LNCaP clone FGC (cell line): ENCODE data around the gene ZNF215.

ENCODE experiments used
- DNase-seq: peaks from one replicate; pipeline ENCODE4 v3.0.0-alpha.2; 2011; ENCODE audit warnings: low read depth
- H3K4me3 ChIP-seq: 2 replicates; pipeline ENCODE4 v1.5.1; 2011; ENCODE audit warnings: mild to moderate bottlenecking, low read depth, low read length, control low read depth
- TF ChIP-seq, protein P1 (sequence below): IDR thresholded peaks from 2 replicates; pipeline ENCODE4 v1.5.1; 2012; ENCODE audit warnings: mild to moderate bottlenecking; ENCODE audit not compliant: control insufficient read depth, insufficient read depth; ENCODE audit errors: extremely low read depth

Gene ZNF215

DNA sequence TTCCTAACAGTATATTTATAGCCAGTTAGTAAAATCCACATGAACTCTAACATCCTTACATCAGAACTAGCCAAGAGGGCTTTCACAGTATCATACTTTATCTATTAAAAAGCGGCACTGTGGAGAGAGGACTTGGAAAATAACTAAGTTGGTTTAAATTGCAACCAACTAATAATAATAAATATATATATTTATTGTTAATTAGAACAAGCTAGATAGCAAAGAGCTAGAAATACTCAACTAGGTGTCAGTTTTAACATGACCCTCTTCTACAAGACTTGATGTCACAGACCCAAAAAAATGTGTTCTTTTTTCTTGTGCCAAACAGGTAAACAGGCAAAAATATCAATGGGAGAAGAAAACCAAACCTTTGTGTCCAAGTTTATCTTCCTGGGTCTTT, 5.5 kb upstream of the ZNF215 start, which contains the start of gene OR2D3:
Gene OR2D3, plus strand, starts transcription at position 301 of the 400 bp plus-strand sequence. Its CDS starts 0 bp downstream, at position 301.
- no peak within 1 kb of the TSS for H3K4me3 ChIP-seq
- TF ChIP-seq, protein P1, sequence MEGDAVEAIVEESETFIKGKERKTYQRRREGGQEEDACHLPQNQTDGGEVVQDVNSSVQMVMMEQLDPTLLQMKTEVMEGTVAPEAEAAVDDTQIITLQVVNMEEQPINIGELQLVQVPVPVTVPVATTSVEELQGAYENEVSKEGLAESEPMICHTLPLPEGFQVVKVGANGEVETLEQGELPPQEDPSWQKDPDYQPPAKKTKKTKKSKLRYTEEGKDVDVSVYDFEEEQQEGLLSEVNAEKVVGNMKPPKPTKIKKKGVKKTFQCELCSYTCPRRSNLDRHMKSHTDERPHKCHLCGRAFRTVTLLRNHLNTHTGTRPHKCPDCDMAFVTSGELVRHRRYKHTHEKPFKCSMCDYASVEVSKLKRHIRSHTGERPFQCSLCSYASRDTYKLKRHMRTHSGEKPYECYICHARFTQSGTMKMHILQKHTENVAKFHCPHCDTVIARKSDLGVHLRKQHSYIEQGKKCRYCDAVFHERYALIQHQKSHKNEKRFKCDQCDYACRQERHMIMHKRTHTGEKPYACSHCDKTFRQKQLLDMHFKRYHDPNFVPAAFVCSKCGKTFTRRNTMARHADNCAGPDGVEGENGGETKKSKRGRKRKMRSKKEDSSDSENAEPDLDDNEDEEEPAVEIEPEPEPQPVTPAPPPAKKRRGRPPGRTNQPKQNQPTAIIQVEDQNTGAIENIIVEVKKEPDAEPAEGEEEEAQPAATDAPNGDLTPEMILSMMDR: no peak
- DNase-seq: no peak

DNA sequence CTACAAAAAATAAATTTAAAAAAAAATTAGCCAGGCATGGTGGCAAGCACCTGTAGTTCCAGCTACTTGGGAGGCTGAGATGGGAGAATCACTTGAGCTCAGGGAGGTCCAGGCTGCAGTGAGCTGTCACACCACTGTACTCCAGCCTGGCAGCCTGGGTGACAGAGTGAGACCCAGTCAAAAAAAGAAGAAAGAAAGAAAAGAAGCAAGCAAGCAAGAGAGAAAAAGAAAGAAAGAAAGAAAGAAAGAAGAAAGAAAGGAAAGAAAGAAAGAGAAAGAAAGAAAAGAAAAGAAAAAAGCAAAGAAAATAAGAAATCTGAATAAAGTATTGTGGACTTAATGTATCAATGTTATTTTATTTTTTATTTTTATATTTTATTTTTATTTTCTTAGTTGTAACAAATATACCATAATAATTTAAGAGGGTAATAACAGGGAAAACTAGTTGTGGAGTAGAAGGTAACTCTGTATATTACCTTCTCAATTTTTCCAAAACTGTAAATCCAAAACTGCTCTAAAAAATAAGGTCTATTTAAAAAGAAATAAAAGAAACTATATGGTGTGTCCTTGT, 1.1 kb upstream of the ZNF215 start:
- H3K4me3 ChIP-seq: no peak overlapping the region
- no peak for DNase-seq
- TF ChIP-seq, protein P1: no peak

DNA sequence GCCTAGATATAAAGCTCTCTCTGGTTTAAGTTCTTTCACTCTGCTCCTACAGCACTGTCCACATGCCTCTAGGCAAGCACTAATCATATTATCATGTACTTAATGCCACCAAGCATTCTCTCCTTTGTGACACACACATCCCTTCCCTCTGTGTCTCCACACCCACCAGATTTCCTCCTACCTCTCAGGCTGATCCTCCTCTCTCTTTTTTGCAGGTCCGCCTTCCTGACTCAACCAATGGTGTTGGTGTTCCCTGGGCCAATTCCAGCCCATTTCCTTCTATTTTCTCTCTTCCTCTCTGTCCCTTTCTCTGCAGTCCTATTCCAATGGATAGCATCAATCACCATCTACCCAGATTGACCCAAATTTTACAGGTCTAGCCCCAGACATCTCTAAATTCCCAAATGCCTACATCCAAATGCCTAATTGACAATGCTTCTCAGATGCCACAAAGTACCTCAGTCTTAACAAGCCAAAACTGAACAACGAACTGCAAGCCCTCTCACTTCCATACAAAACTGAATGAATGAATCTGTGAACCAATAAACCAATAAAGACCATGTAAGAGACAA, 504 bp upstream of the ZNF215 start:
- peak overlapping the region; percentile 68 for H3K4me3 ChIP-seq
- TF ChIP-seq, protein P1: no peak
- no peak for DNase-seq

DNA sequence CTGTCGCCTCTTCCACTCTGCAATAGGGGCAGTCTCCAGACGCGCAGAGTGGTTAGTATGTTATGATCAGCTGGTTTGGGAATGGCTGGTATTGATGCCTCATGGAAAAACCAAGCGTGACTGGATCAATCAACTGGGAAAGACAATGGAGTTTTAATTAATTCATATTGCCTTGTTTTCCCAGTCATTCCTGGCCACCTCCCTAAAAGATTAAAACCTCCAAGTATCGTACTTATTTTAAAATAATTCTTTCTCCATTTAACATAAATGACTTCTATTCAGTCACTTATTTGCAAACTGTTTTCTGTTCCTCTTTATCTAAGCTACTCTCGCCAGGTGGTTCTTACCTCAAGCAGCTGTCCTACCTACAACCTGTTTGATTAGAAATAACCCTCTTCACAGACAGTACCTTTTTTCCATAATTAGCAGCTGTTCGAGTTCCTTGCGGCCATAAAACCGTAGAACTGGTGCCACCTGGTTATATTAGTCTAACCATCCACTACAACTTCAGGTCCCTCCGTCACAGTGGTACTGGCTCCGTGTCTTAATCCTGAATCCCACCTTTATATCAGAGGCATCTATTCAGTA, 898 bp downstream of the ZNF215 start:
- TF ChIP-seq, protein P1: no peak
- no peak for DNase-seq
- H3K4me3 ChIP-seq: peak overlapping the region; percentile 68

DNA sequence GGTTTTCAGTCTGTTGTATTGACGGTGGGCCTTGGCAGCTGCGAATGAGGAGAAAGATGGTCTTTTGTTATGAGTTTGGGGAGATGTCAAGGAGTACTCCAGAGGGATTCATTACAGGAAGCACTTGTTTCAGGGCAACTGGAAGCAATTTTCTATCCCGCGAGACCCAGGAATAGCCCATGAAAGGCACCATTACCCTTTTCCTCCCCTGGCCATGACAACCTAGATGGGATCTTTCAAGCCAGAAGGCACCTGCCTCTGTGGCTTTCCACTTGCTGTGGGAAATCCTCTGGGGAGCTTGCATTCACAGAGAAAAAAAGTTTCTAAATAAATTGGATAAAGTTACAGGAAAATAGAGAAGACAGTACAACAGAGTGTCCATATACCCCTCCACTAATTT, 2.7 kb downstream of the ZNF215 start:
- H3K4me3 ChIP-seq: no peak overlapping the region
- TF ChIP-seq, protein P1: no peak
- no peak for DNase-seq

DNA sequence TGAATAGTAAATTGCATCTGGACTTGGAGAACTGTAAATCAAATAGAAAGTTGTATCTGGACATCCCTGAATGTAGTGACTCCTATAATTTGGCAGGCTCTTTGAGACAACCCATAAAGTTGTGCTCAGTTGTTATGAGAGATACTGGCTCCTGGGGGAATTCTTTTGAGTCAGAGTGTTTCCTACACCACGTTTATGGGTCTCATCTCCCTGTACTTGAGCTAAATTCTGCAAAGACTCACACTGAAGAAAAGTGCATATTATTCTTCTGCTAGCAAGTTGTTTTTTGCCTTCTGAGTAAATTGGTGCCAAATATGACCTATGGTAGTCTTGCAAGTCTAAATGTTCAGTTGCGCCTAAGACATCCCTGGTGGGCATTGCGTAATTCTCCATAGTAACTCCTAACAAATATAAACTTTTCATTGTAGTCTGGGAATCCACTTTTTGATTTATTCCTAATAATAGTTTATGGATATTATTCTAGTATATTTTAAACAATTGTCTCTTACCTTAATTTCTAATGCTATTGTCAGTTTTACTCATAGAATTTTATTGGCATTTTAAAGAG, 5.0 kb downstream of the ZNF215 start:
- TF ChIP-seq, protein P1: no peak
- DNase-seq: no peak
- no peak overlapping the region for H3K4me3 ChIP-seq
